GM21528 (cell line): Measurements from ENCODE around the gene PASK.

Source experiments
- ATAC-seq: cut with Tn5 transposase; IDR thresholded peaks from one replicate; pipeline ENCODE4 v1.9.1; 2021; ENCODE audit warnings: mild to moderate bottlenecking, moderate library complexity; ENCODE audit not compliant: unreplicated experiment, low FRiP score

PASK gene

DNA sequence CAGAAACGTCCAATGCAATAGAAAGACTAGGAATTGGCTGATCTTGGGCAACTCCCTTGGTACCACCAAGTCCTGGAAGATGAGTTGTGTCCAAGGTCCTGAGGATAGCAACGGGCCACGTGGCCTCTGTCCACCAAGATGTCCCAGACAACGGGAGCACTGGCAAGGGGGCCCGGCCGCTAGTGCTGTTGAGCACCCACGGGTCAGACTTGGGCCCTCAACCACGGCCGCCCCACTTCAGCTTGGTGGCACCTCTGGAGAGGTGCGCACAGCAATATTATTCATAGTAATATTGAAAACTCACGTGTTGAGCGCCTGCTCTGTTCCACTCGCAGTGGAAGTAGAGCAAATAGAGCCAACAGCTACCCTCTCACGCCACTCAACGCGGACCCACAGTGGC lies 19.0 kb downstream of the PASK start:
- ATAC-seq = no peak

DNA sequence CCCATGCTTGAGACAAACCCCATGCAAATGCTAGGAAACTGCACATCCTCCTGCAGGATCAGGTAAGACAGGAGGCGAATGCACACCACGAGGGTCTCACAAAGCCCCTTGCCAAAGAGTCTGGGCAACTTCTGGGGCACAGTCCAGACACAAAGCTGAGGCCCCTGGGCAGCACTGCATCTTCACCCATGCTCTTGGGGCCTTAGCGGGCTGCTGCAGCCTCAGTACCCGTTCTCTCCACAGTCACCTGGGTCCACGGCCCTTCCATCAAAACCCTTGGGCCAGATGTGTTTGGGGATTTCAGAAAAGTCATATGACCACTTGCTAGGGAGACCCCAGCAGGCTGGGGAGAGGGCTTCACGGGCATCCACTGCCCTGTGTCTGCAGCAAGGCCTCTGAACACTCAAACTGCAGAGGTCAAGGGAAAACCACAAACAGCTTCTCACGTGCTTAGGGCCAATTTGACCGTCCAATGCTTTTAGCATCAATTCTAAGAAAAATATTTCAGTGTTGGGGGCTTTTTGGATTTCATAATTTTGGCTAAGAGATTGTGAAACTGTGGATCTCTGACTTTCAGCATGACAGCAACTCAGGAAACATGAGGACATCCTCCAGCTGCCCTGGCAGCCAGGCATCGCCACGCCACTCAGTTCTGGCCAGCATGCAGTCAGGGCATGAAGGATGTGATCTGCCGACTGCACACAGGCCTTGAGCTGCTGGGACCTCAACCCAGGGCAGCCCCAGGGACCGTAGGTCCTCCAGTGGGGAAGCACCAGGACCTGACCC lies 20.0 kb downstream of the PASK start:
- ATAC-seq = no peak

DNA sequence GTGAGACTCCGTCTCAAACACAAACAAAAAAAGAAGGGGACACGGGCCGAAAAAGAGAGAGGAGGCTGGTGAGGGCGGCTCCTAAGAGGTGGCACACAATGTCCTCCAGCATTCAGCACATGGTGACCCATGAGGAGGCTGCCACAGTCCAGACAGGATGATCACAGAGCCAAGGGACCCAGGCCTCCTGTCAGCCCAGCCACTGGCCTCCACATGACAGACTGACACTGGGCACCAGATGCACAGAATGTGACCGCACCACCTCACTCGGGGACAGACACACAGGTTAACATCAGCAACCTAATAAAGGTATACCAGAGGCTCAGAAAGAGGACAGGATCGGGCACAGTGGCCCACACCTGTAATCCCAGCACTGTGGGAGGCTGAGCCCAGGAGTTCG lies 21.0 kb downstream of the PASK start:
- ATAC-seq = no peak

DNA sequence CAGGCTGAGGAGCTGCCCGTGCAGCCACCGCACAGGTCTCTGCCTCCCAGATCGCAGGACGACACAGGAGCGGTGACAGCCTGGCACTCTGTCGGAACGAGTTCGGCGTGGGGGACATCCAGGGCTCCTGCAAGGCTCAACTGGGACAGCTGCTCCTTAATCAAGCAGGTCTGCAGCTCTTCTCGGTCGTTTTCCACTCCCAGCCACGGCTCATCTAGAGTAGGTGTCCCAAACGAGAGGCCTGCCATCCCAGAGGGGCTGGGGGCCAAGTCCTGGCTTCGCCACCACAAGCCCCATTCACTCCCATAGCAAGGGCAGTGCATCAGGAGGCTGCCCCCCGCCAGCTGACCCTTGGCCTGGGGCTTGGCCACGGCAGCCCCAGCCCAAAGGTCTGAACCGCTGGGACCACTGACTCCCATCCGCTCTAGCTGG lies 22.5 kb downstream of the PASK start:
- ATAC-seq = no peak

DNA sequence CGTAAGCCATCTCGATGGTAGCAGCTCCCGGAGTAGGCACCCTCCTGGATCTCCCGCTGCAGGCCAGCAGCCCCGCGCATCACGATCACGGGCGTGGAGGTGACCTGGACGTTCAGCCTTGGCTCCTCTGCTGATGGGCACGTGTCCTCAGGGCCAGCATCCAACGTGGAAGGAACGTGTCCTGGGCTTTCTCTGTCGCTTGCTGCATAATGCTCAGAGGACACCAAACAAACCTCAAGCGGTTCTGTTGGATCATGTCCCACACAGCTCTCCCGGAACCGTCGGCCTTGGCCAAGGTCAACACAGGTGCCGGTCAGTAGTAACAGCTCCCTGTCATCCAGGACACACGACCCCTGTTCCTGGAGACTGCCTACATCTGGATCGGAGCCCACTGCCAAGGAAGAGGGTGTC lies 23.1 kb downstream of the PASK start:
- no peak for ATAC-seq

DNA sequence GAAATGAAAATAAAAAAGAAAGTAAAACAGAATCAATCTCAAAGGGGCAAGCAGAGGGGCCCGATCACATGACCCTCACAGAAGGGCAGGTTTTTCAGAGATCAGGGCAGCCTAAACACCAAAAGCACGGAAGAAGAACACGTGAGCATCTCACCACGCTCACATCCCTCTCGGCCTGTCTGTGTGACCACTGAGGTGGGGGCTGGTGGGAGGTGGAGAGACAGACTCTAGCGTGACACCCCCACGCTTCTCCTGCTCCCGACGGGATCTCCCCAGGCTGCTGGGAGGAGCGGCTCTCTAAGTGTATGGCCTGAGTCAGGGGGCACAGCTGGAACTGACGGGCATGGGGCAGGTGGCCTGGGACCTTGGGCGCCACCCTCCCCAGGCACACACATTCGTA lies 23.6 kb downstream of the PASK start:
- no peak for ATAC-seq

DNA sequence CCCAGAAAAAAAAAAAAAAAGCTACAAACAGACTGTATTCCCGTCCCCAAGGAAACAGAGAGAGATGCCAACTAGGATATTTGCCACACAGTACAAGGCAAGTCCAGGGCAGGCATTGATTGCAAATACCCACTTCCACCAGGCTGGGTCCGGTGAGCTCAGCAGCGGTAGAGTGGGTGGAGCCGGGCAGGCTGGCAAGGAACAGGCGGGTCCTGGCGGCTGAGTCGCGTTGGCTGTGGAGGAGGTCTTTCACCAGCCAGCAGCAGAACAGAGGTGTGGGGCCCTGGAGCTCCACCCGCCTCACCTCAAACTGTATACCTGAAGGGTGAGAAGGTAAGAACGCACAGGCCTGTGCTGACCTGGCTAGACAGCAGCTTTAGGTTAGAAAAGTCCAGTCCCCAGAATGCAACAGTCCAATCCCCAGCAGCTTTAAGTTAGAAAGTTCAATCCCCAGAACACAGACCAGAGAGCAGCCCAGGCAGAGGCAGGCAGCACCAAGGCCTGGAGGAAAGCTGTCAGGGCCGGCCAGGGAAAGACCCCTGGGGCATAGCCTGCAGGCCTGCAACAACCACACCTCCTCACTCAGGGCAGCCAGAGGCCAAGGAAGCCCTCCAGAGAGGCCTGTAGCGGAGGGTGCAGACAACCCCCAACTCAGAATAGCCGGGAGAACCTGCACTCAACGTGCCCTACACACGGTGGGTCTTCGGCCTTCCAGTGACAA lies 25.3 kb downstream of the PASK start:
- ATAC-seq = no peak

DNA sequence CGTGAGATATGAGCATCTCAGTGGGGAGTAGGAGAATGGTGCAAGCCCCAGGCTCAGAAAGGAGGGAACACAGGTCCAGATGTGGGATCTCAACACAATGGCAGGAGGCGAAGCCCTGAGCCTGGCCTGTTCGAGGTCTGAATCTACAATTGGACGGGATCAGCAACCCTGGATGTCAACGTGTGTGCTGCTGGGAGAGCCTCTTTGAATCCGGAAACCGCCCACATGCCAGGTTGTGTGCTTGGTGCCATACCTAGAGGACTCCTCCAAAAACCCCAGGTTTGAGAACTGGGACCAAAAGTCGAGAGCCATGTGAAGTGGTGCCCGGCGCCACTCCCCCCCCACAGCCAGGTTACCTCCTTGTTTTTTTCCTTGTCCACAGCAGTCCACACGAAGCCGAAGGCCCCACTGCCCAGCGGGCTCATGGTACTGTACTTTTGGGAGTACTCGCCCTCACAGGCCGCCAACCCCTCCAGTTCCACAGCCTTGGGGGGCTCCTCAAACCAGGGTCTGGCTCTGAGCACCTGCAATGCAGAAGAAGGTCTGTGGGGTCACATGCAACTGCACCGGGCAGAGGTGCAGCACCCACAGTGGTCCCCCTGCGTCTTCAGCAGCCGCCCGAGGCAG lies 26.8 kb downstream of the PASK start:
- no peak for ATAC-seq

DNA sequence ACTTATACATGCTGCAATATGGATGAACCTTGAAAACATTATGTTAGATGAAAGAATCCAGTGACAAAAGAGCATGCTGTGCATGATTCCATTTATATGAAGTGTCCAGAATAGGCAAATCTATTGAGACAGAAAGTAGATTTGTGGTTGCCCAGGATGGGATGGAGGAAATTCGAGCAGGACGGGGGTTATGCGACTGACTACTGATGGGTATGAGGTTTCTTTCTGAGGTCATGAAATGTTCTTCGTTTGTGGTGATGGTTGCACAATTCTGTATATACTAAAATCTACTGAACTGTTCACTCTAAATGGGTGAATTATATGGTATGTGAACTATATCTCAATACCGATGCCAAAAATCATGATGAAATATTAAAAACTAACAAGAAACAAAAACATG lies 28.3 kb downstream of the PASK start:
- ATAC-seq = no peak

DNA sequence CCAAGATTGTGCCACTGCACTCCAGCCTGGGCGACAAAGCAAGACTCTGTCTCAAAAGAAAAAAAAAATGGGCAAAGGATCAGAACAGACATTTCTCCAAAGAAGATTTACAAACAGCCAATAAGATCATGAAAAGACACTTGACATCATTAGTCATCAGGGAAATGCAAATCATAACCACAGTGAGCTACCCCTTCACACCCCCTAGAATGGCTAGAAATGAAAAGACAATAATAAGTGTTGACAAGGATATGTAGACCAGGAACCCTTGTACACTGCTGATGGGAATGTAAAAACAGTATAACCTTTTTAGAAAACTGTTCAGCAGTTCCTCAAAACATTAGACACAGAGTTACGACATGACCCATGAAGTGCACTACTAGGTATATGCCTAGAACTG lies 28.8 kb downstream of the PASK start:
- no peak for ATAC-seq

DNA sequence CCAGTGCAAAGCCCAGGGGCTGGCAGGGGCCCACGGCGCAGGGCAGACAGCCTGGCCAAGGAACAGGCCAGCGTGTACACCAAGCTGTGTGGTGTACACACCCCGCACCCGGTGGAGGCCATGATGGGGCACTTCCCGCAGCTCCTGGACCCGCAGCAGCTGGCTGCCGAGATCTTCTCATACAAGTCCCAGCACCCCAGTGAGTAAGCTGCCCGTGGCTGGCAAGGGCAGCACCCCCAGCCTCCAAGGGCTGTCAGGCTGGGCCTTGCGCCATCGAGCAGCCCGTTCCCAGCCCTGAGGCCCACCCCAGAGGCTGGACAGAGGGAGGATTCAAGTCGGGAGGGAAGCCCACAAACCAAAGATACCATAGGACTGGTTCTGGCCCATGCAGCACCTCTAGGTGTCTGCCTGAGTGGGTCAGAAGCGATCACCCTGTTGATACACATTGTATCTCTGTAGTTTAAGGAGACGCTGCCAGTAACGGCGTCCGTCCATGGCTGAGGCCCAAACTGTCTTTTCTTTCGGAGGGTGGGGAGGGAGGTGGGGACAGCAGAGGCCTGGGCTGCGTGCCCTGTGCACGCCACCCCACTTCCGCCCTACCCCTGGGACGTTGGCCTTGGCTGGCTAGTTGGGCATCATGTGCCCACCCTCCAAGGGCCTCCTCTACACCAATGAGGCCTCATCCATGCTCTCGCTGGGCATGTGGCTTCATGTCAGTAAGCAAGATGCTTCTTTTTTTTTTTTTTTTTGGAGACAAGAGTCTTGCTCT lies 30.4 kb downstream of the PASK start:
- ATAC-seq = no peak

DNA sequence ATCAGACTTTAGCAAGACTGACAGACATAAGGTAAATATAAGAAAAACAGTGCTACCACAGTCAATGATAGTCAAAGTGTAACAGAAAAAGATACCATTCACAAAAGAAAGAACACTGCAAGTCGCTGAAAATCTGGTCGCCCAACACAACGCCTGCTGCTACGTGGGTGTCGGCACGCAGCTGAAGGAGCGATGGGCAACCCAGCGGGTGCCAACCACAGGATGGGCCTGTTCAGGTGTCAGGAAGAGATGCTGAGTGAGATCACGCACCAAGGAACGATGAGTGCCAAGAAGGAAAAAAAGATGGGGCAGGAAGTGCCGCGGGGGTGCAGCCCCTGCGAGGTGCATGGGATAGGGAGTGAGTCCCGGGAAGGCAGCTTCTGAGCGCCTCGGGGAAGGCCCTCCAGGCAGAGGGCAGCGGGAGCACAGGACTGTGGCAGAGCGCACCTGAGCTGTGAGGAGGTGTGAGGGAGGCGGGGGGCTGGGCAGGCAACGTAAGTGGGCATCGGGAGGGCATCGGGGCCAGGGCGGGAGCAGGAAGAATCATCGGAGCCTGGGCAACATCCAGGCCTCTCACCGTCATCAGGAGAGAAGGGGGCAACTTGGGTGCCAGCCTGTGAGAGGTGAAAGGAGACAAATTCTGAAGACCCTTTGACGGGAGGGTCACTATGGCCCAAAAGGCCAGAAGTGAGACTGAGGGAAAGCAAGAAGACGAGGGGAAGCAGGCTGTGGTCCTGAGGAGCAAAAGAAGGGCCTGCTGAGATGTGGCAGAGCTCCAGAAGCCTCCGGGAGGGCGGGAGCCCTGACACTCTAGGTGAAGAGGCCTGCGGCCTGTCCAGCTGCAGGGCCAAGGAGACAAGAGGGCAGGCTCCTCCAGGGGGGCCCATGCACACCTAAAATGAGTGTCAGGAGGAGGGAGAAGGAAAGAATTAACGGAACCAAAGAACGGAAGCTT lies 32.4 kb downstream of the PASK start:
- ATAC-seq = no peak

DNA sequence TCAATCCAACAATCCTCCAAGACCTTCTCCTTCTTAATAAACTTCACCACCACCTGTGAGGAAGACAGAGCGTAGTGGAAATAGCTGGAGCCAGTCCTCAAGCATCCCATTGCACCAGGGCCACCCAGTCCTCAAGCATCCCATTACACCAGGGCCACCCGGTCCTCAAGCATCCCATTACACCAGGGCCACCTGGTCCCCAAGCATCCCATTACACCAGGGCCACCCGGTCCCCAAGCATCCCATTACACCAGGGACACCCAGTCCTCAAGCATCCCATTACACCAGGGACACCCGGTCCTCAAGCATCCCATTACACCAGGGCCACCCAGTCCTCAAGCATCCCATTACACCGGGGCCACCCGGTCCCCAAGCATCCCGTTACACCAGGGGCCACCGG lies 33.9 kb downstream of the PASK start:
- no peak for ATAC-seq

DNA sequence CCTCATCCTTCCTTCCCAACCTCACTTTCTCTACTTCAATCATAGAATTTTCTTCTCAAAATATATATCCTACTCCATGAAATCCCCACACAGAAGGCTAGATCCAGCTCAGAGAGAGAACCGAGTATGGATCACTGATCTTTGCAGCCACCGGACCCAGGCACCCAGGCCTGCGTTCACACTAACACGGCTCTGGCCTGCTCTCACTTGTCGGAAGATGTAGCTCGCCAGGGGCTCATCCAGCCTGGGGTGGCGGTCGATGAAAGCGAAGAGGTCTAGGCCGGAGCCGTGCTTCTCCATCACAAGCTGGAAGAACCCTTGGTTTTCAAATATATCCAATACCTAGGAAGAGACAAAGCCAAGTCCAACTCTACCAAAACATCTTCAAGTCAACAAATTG lies 34.4 kb downstream of the PASK start:
- ATAC-seq = no peak

DNA sequence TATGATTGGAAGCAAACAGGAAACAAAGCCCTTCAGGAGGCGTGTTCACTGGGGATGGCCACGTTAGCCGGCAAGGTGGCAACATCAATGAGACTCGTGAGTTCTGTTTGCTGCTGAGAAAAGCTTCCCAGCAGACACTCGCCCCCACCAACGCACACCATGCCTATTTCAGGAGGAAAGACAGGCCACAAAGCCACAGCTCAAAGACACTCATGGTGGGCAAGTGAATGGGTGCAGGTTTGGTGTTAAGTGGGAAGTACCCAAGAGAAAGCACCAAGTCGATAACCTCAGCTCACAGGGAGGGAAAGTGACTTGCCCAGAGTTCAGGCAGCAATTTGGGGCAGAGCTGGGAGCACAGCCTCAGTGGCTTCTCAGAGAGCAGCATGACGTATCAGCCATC lies 36.7 kb downstream of the PASK start:
- ATAC-seq = no peak

DNA sequence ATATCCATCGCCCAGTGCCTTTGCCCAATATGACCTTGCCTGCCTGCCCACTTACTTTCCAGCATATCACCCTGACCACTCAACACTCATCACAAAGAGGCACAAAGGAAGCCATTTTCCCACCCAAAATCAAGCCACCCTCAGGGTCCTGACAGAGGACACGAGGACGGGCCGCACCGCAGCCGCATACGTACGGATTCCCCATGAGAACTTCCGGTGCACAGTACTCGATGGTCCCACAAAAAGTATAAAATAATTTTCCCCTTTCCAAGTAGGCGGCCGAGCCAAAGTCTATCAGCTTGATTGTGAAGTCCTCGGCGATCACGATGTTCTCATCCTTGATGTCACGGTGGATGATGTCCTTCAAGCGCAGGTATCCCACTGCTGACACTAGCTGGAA lies 37.2 kb downstream of the PASK start:
- ATAC-seq = no peak

DNA sequence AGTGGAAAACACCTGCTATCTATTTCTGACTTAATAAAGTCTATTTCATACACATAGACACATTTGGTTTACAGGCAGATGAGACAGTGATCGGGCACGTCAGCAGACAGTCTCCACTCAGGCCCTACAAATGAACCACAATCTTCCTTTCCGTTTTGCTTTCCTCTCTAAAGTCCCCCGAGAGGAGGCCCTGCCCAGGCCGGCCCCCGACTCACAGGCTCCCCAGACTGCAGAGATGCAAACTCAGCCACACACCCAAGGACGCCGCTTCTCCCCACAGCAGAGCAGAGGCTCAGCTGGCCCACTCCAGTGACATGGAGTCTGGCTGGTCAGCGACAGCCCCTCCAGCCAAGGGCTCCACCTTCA lies 37.8 kb downstream of the PASK start:
- ATAC-seq = peak; percentile 49

DNA sequence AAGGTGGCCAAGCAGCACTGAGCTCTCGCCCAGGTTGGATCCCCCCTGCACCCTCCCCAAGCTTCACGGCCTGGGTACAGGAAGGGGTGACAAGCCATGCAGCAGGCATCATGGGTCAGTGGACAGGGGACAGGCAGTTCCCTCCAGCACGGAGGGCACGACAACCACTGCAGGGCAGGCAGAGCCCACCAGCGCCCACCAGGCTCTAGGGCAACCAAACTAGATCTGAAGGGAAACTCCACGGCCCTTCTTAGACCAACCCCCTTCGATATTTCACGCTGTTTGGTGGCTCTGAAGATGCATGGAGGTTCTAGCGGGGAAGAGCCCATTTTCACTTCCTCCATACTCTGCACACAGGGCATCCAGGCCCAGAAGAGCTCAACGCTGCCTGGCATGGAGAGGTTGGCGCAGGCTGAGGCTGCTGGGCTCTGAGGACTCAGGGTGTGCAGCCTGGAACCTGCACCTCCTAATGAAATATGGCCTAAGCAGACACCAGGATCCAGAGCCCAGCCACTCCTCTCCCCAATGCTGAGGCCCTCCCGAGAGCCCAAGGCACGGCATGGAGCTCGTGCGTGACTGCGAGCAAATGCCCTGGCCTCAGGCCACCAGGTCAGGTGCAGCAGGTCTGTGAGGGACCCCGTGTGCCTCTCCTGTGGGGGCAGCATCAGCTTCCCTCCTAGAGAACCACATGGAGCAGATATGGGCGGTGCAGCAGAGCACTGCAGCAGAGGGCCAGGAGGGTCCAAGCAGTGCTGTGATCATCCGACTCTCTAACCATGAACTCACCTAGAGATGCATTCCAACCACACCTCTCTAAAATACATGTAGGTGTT lies 38.4 kb downstream of the PASK start:
- ATAC-seq = peak; percentile 55

DNA sequence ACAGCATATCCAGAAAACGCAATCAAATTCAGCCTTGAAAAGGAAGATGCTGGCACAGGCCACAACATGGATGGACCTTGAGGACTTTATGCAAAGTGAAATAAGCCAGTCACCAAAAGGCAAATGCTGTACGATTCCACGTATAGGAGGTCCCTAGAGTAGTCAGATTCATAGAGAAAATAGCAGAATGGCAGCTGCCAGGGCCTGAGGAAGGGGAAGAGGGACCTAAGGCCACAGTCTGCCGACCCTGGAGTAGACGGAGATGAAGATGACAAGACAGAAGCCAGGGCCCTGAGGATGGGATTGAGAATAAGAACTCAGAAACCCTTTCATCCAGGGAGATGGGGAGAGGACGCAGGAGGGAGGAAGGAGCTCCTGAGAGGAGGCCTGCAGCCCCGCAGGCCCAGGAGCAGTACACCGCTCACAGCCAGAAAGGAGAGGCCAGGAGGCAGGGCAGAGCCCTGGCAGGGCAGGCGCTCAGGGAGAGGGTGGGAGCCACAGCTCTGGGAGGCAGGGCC lies 39.1 kb downstream of the PASK start:
- ATAC-seq = peak; percentile 14
